Liver (tissue), 3 donors: ENCODE data around the gene RNF133.

Source experiments
- RAD21 ChIP-seq, 2 donors: IDR thresholded peaks; 2 replicates each; pipeline ENCODE4 v1.6.1; 2016; ENCODE audit warnings: antibody characterized with exemption in 2 of 2, mild to moderate bottlenecking in 2 of 2
- TF ChIP-seq, protein P1 (sequence below): fragments of 150-350 bp; IDR thresholded peaks from 2 replicates; pipeline ENCODE4 v1.5.1; 2017; ENCODE audit warnings: improper control_type of control experiment, low read depth, low read length; ENCODE audit not compliant: missing input control
- TF ChIP-seq, protein P2 (sequence below): IDR thresholded peaks from 2 replicates; pipeline ENCODE4 v1.6.1; 2016; ENCODE audit warnings: antibody characterized with exemption, mild to moderate bottlenecking
- TF ChIP-seq, protein P3 (sequence below): IDR thresholded peaks from 2 replicates; pipeline ENCODE4 v1.6.1; 2016; ENCODE audit warnings: antibody characterized with exemption
- donor health status: healthy.
- donor health status: healthy.

DNA sequence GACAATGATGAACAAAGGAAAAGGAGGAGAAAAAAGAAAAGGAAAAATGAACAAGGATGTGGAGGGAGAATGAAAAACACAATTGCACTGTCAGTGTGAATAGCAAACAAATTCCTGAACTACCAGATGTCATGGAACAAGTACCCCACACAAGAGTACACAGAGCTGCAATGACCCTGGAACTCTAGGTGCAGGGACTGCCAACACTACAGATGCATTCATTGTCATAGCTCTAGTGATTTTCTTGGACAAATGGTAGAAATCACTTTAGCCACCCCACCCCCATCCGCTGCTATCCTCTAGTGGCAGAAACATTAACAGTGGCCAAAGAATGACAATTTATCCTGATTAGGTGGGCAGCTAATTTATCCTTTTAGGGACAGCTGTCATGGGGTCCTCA is 3.1 kb downstream of the RNF133 start:
- no peak for TF ChIP-seq RAD21 (IDR thresholded peaks at IDR 0.05)
- TF ChIP-seq, protein P1, sequence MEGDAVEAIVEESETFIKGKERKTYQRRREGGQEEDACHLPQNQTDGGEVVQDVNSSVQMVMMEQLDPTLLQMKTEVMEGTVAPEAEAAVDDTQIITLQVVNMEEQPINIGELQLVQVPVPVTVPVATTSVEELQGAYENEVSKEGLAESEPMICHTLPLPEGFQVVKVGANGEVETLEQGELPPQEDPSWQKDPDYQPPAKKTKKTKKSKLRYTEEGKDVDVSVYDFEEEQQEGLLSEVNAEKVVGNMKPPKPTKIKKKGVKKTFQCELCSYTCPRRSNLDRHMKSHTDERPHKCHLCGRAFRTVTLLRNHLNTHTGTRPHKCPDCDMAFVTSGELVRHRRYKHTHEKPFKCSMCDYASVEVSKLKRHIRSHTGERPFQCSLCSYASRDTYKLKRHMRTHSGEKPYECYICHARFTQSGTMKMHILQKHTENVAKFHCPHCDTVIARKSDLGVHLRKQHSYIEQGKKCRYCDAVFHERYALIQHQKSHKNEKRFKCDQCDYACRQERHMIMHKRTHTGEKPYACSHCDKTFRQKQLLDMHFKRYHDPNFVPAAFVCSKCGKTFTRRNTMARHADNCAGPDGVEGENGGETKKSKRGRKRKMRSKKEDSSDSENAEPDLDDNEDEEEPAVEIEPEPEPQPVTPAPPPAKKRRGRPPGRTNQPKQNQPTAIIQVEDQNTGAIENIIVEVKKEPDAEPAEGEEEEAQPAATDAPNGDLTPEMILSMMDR, result no peak
- TF ChIP-seq, protein P2, sequence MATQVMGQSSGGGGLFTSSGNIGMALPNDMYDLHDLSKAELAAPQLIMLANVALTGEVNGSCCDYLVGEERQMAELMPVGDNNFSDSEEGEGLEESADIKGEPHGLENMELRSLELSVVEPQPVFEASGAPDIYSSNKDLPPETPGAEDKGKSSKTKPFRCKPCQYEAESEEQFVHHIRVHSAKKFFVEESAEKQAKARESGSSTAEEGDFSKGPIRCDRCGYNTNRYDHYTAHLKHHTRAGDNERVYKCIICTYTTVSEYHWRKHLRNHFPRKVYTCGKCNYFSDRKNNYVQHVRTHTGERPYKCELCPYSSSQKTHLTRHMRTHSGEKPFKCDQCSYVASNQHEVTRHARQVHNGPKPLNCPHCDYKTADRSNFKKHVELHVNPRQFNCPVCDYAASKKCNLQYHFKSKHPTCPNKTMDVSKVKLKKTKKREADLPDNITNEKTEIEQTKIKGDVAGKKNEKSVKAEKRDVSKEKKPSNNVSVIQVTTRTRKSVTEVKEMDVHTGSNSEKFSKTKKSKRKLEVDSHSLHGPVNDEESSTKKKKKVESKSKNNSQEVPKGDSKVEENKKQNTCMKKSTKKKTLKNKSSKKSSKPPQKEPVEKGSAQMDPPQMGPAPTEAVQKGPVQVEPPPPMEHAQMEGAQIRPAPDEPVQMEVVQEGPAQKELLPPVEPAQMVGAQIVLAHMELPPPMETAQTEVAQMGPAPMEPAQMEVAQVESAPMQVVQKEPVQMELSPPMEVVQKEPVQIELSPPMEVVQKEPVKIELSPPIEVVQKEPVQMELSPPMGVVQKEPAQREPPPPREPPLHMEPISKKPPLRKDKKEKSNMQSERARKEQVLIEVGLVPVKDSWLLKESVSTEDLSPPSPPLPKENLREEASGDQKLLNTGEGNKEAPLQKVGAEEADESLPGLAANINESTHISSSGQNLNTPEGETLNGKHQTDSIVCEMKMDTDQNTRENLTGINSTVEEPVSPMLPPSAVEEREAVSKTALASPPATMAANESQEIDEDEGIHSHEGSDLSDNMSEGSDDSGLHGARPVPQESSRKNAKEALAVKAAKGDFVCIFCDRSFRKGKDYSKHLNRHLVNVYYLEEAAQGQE, result no peak
- TF ChIP-seq, protein P3, sequence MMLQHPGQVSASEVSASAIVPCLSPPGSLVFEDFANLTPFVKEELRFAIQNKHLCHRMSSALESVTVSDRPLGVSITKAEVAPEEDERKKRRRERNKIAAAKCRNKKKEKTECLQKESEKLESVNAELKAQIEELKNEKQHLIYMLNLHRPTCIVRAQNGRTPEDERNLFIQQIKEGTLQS, result no peak
